DMS153 (cell line): ENCODE results near the gene CCDC3.
"Not testable (repeated sequence)": the region's sequence is repeated elsewhere in the genome, so short reads cannot be mapped to it uniquely, and the experiment has no call there.

Experiments
- DNase-seq: peaks from one replicate; lab custom pipeline; 2025; lab: John Stamatoyannopoulos, UW

CCDC3 gene

GRCh38 chr10:13001041-13001886 lies at the start of gene CCDC3:
Gene CCDC3 (minus strand): TSS chr10:13001713. CDS start chr10:13001570, 143 bp downstream.
- no peak for DNase-seq

- no peak for DNase-seq
These were observed 49.7 kb upstream of the CCDC3 start for GRCh38 chr10:13051126-13051694.

- DNase-seq, result no peak
These were observed 48.4 kb upstream of the CCDC3 start for GRCh38 chr10:13049774-13050420.

GRCh38 chr10:13048762-13049161 lies 47.2 kb upstream of the CCDC3 start:
- no peak for DNase-seq

- DNase-seq, result no peak
These were observed 46.2 kb upstream of the CCDC3 start for GRCh38 chr10:13047529-13048206.

- no peak for DNase-seq
These were observed 45.5 kb upstream of the CCDC3 start for GRCh38 chr10:13046851-13047528.

- no peak for DNase-seq
These were observed 42.0 kb upstream of the CCDC3 start for GRCh38 chr10:13043520-13043919.

GRCh38 chr10:13039761-13040160 lies 38.2 kb upstream of the CCDC3 start:
- DNase-seq, result no peak

GRCh38 chr10:13038391-13038790 lies 36.9 kb upstream of the CCDC3 start:
- no peak for DNase-seq

- no peak for DNase-seq
These were observed 36.3 kb upstream of the CCDC3 start for GRCh38 chr10:13037832-13038231.

- no peak for DNase-seq
These were observed 35.3 kb upstream of the CCDC3 start for GRCh38 chr10:13036841-13037240.

- not testable (repeated sequence) for DNase-seq
These were observed 34.2 kb upstream of the CCDC3 start for GRCh38 chr10:13035731-13036130.

- DNase-seq, result no peak
These were observed 25.4 kb upstream of the CCDC3 start for GRCh38 chr10:13026873-13027272.

- DNase-seq, result no peak
These were observed 22.2 kb upstream of the CCDC3 start for GRCh38 chr10:13023754-13024153.

GRCh38 chr10:13019280-13019679 lies 17.8 kb upstream of the CCDC3 start:
- no peak for DNase-seq

GRCh38 chr10:13018171-13018570 lies 16.7 kb upstream of the CCDC3 start:
- DNase-seq, result no peak

- DNase-seq, result no peak
These were observed 15.4 kb upstream of the CCDC3 start for GRCh38 chr10:13016886-13017285.

- DNase-seq, result no peak
These were observed 14.9 kb upstream of the CCDC3 start for GRCh38 chr10:13016426-13016825.

- DNase-seq, result no peak
These were observed 4.5 kb upstream of the CCDC3 start for GRCh38 chr10:13006037-13006436.

GRCh38 chr10:13003759-13004158 lies 2.2 kb upstream of the CCDC3 start:
- no peak for DNase-seq

GRCh38 chr10:13003004-13003403 lies 1.5 kb upstream of the CCDC3 start:
- DNase-seq, result no peak

GRCh38 chr10:13001887-13002212 lies 337 bp upstream of the CCDC3 start:
- no peak for DNase-seq
